NCI-H1417 (cell line): ENCODE data around the gene SNUPN.
"Not testable (repeated sequence)": the region's sequence is repeated elsewhere in the genome, so short reads cannot be mapped to it uniquely, and the experiment has no call there.

Experiments
- DNase-seq, 3 experiments: peaks; one replicate each; lab custom pipeline; 2025; lab: John Stamatoyannopoulos, UW

Gene SNUPN

DNA sequence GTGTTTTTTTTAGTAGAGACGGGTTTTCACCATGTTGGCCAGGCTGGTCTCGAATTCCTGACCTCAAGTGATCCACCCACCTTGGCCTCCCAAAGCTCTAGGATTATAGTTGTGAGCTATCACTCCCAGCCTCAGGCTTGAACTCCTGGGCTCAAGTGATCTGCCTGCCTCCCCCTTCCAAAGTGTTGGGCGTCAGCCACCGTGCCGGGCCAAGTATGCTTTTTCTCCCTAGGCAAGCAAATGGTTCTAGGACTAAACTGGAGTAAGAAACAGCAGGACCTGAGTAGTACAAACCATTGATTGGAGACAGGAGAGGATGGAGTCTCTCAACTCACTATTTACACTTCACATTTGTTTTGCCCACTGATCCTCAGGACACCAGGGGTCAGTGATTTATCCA lies 41.8 kb downstream of the SNUPN start:
- DNase-seq, result no peak

GRCh38 chr15:75582943-75583342 lies 42.6 kb downstream of the SNUPN start:
- not testable (repeated sequence) for DNase-seq

GRCh38 chr15:75578948-75579920 lies 46.3 kb downstream of the SNUPN start, which contains the start of gene PTPN9:
PTPN9 (minus strand) TSS chr15:75579315; CDS start chr15:75578776, 539 bp downstream.
- DNase-seq, result peak; percentile 55 to 96 (median 94)

GRCh38 chr15:75578173-75578947 lies 47.2 kb downstream of the SNUPN start:
- peak; percentile 5 to 81 (median 75) for DNase-seq

DNA sequence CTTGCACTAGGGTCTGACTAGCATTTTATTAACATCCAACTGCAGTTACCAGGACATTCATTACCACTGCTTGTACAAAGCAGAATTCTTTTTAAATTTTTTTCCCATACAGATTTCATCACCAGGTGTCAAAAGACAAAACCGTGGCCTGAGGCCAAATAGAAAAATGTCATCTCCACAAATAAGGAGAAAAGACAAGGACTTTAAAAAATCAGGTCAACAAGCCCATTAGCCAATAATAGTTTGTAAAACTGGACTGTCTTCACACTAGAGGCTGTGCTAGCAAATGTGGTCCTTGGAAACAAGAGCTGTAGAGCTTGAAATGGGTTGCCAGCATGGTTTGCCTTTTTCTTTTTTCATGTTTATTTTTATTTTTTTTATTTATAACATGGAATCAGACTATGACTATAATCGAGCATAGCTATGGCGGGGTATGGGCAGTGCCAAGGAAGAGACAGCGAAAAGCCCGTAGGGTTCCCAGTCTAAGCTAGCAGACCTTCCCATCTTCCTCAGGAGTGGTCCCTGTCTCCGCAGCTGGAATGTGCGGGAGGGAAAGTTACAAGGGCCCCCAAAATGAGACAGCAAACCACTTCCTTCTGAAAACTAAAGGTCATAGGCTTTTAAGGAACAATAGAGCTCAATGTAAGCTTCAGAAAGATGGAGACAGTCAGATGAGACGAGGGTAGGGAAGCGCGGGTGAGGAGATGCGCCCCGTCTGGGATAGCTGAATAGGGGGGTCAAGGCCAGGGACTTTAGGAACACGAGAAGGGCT lies 47.9 kb downstream of the SNUPN start:
- DNase-seq, result peak in 2 of 3 experiments; percentile 56 to 75

DNA sequence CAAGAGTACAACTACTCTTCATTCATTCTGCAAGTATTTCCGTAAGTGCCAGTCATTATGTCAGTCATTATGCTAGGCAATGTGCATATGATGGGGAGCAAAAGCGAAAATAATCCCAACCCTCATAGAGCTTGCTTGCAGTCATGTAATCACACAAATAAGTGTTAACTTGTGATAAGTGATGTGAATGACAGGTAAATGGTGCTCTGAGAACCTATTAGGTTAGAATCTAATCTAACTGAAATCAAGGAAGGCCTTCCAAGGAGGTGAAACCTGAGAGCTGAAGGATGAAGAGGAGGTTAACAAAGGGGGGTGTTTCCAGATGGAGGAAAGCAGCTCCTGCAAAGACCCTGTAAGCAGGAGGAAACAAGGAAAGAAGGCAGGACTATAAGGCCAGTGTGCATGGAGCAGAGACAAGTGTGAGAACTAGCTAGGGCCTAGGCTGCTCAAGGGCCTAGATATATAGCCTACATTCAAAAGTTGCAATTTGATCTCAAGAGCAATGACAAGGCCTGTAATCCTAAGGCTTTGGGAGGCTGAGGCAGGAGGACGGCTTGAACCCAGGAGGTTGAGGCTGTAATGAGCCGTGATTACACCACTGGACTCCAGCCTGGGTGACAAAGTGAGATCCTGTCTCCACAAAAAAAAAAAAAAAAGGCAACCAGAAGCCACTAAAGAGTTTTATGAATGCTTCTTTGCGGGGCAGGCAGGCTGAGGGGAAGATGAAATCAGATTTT lies 51.7 kb downstream of the SNUPN start:
- DNase-seq, result no peak

DNA sequence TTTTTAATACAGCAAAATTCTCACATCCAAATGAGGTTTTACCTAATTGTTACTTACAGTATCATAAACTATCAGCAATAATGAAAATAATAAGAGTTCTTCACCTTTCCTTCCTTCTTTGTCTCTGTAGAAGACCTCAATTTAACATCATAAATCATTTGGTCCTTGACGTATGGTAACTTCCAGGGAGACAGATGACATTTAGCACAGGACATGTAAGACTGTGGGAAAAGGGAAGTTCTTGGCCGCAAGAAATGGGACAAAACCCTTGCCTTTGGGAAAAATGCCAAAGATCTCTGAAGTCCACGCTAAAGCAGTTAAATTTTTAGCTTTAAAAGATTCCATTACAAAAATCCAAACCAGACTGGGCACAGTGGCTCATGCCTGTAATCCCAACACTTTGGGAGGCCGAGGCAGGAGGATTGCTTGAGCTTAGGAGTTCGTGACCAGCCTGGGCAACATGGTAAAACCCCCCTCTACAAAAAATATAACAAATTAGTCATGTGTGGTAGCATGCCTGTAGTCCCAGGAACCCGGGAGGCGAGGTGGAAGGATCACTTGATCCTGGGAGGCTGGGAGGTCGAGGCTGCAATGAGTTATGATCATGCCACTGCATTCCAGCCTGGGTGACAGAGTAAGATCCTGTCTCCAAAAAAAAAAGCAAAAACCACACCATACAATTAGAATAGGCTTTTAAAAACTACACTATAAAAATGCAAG lies 55.2 kb downstream of the SNUPN start:
- no peak for DNase-seq

- no peak for DNase-seq
Measured at GRCh38 chr15:75565062-75565970, 60.2 kb downstream of the SNUPN start.

DNA sequence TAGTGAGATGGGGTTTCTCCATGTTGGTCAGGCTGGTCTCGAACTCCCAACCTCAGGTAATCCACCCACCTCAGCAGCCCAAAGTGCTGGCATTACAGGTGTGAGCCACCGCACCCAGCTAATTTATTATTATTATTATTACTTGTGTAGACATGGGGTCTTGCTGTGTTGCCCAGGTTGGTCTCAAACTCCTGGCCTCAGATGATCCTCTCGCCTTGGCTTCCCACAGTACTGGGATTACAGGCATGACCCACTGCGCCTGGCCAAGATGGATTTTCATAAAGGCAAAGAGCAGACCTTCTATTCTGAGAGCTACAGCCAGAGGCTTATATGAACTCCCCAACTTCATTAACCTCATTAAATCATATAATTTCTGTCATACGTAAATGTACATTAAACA lies 63.6 kb downstream of the SNUPN start:
- no peak for DNase-seq

DNA sequence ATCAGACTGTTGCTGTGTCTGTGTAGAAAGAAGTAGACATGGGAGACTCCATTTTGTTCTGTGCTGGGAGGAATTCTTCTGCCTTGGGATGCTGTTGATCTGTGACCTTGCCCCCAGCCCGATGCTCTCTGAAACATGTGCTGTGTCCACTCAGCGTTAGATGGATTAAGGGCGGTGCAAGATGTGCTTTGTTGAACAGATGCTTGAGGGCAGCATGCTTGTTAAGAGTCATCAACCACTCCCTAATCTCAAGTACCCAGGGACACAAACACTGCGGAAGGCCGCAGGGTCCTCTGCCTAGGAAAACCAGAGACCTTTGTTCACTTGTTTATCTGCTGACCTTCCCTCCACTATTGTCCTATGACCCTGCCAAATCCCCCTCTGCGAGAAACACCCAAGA lies 66.2 kb downstream of the SNUPN start:
- peak in 1 of 3 experiments; percentile 20 for DNase-seq

DNA sequence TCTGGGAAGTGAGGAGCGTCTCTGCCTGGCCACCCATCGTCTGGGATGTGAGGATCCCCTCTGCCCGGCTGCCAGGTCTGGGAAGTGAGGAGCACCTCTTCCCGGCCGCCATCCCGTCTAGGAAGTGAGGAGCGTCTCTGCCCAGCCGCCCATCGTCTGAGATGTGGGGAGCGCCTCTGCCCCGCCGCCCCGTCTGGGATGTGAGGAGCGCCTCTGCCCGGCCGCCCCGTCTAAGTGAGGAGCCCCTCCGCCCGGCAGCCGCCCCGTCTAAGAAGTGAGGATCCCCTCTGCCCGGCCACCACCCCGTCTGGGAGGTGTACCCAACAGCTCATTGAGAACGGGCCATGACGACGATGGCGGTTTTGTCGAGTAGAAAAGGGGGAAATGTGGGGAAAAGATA lies 66.6 kb downstream of the SNUPN start:
- DNase-seq, result not testable (repeated sequence)

DNA sequence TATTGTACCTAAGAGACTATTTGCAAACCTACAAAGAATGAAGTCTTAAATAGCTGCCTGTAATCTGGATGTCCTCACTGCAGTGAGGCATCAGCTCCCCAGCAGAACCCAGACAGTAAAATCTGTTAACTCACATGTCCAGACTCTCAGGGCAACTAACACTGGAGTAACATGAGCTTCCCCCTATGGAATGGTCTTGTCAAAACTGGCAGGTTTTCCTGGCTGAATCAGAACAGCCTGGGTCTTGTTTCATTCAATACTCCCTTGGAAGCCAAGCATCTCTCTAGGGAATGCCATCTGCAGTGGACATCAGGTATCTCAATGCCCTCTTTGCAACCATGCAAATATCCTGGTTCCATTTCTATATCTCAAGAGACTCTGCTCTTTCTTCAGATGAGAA lies 70.8 kb downstream of the SNUPN start:
- DNase-seq, result peak in 1 of 3 experiments; percentile 12

DNA sequence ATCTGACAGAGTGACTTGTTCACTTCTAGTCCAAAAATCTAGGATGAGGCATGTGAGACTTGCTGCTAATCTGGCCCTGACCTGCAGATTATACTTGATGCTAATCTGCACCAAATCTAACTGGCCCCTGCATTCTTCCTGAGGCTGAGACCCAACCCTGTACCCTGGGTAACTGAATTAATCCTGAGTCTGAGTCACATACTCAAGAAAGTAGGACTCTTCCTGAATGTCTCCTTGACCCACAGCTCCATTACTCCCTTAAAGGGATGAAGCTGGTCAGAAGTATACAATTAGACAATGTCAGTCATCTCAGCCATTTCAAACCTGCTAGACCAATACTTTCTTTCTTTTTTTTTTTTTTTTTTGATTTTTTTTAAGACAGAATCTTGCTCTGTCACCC lies 71.9 kb downstream of the SNUPN start:
- DNase-seq, result no peak

DNA sequence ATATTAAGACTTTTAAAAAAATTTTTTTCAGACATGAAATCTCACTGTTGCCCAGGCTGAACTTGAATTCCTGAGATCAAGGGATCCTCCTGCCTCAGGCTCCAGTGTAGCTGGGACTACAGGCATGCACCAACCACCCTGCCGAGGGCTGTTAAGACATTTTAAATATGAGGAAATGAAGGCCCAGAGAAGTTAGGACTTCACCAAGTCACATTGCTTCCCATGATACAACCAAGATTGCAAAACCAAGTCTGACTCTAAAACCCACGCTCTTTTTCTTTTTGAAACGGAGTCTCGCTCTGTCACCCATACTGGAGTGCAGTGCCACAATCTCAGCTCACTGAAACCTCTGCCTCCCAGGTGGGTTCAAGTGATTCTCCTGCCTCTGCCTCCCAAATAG lies 74.4 kb downstream of the SNUPN start:
- no peak for DNase-seq
